ENCODE results near the gene NOTO. TPM values are rescaled to one million over a fixed set of nuclear protein-coding genes. Genes with fewer than 3 reads are reported as not detected.

NOTO gene
- total RNA-seq, 1 donor from 2014 or later, result not detected

DNA sequence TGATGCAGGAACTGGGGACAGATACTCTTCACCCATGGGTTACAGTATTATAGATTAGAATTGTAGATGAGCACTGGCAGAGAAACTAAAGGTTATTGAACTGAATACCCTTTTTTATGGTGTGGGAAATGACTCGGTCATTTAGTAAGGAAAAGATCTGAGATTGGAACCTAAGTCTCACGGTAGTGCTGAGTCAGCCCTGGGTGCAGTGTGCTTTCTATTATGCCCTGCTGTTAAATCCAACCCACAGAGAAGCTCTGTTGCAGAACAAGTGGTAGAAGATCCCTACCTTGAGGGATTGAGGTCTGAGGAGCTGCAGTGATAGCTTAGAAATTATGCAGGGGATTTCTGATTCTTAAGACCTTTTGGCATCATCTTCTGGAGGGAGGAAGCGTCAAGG is 44.5 kb downstream of the NOTO start:
- Mint-ChIP-seq H3K9me3 (no peaks in the 10 kb centered on the region), H3K4me3 (no peak overlapping the region), H3K27me3 (ENCODE audit: insufficient read depth) (no peaks in the 10 kb centered on the region), H3K27ac (no peak overlapping the region), H3K4me1 (ENCODE audit: low read depth) (peaks cover 24% of the 10 kb centered on the region), H3K36me3 (ENCODE audit: low read depth) (peaks cover 63% of the 10 kb centered on the region)
- no peak for DNase-seq (ENCODE audit: low spot score)
- intact Hi-C loops (cut with micrococcal nuclease), result no loop called here

DNA sequence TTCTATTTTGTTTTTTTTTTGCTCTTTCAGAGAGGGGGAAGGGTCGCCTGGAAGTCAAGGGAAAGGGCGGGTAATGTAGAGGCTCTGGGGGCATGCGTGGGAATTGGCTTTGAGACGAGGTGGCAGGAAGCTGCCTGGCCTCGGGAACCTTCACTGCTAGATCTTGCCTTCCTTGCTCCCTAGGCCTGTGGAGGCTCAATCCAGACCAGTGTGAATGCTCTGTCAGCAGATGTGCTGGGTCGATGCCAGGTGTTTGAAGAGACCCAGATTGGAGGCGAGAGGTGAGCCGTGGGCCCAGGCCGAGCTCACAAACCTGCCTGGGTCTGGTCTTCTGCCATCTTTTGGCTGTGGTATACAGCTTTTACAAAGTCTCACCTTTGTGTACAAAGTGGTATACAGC is 47.3 kb downstream of the NOTO start:
- no peaks in the 10 kb centered on the region for H3K9me3 Mint-ChIP-seq
- peaks cover 59% of the 10 kb centered on the region for H3K36me3 Mint-ChIP-seq (ENCODE audit: low read depth)
- intact Hi-C loops (cut with micrococcal nuclease), result no loop called here
- H3K4me3 Mint-ChIP-seq, result no peak overlapping the region
- H3K27me3 Mint-ChIP-seq (ENCODE audit: insufficient read depth), result no peaks in the 10 kb centered on the region
- H3K27ac Mint-ChIP-seq, result no peak overlapping the region
- DNase-seq (ENCODE audit: low spot score), result no peak
- peaks cover 17% of the 10 kb centered on the region for H3K4me1 Mint-ChIP-seq (ENCODE audit: low read depth)

DNA sequence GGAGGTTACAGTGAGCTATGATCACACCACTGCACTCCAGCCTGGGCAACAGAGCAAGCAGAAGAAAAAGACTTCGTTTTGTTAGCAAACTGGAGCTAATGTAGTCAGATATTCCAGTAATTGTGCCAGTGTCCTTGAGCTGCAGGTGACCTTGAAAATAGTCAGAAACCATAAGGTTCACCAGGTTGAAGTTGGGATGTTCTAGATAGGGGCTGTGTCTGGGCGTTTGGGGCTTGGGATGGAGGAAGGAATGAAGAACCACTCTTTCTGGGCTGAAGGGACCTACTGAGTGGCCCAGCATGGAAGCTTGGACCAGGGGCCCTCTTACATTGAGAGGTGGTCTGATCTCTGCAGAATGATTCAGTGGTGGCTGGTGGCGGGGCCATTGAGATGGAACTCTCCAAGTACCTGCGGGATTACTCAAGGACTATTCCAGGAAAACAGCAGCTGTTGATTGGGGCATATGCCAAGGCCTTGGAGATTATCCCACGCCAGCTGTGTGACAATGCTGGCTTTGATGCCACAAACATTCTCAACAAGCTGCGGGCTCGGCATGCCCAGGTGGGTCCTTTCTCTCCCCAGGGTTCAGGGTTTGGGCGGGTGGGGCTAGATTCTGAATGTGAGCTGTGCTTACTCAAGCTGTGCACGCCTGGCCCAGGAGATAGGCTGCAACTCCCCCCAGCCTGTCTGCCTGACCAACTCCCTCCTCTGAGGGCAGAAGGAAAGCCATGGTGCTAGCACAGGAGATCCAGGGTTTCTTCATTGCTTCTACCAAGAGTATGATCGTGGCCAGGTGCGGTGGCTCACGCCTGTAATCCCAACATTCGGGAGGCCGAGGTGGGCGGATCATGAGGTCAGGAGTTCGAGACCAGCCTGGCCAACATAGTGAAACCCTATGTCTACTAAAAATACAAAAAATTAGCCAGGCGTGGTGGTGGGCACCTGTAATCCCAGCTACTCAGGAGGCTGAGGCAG is 48.8 kb downstream of the NOTO start:
- Mint-ChIP-seq H3K9me3 (no peaks in the 10 kb centered on the region), H3K4me1 (ENCODE audit: low read depth) (peaks cover 9% of the 10 kb centered on the region), H3K4me3 (no peak overlapping the region), H3K27ac (no peak overlapping the region), H3K36me3 (ENCODE audit: low read depth) (peaks cover 49% of the 10 kb centered on the region), H3K27me3 (ENCODE audit: insufficient read depth) (no peaks in the 10 kb centered on the region)
- DNase-seq (ENCODE audit: low spot score), result no peak
- intact Hi-C loops (cut with micrococcal nuclease), result no loop called here

DNA sequence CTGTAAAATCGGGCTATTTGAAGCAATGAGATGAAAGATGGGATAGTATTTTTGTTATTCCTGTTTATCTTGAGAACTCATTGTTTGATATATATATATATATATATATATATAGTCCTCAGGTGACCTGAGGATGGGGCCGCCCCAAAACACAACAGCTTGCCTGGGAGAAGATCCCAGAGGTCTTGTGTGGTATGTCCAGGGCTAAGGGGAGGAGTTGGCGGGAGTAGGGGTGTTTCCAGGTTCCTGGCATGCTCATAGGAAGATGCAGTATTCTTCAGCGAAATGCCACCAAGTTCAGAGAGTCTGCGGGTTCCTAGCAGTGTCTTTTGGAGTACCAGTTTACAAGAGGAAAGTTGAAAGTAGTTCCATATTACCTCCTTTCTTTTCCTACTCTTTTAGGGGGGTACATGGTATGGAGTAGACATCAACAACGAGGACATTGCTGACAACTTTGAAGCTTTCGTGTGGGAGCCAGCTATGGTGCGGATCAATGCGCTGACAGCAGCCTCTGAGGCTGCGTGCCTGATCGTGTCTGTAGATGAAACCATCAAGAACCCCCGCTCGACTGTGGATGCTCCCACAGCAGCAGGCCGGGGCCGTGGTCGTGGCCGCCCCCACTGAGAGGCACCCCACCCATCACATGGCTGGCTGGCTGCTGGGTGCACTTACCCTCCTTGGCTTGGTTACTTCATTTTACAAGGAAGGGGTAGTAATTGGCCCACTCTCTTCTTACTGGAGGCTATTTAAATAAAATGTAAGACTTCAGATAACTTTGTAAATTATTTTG is 50.1 kb downstream of the NOTO start:
- DNase-seq (ENCODE audit: low spot score), result no peak
- Mint-ChIP-seq H3K27me3 (ENCODE audit: insufficient read depth) (no peaks in the 10 kb centered on the region), H3K9me3 (no peaks in the 10 kb centered on the region), H3K4me1 (ENCODE audit: low read depth) (no peaks in the 10 kb centered on the region), H3K27ac (no peak overlapping the region), H3K36me3 (ENCODE audit: low read depth) (peaks cover 36% of the 10 kb centered on the region), H3K4me3 (no peak overlapping the region)
- intact Hi-C loops (cut with micrococcal nuclease), result no loop called here

DNA sequence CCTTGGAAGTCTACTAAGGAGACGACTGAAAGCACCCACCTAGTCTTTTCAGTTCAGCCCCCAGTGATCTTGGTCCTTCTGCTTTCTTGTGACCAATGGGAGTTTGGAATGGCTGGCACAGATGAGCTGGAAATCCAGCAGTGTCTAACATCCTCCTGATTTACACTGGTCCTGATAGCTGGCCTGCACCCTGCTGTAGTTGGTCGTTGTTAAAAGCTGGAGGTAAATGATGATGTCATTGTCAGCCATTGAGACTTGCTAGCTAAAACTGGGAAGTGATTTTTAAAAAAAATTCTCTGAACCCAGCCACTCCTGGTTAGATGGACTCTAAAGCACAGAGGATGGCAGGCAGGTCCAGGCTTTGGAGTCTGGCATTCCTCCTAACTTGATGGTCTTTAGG is 51.0 kb downstream of the NOTO start:
- intact Hi-C loops (cut with micrococcal nuclease), result no loop called here
- Mint-ChIP-seq H3K9me3 (no peaks in the 10 kb centered on the region), H3K36me3 (ENCODE audit: low read depth) (peaks cover 34% of the 10 kb centered on the region), H3K4me1 (ENCODE audit: low read depth) (no peaks in the 10 kb centered on the region), H3K27me3 (ENCODE audit: insufficient read depth) (no peaks in the 10 kb centered on the region), H3K4me3 (no peak overlapping the region), H3K27ac (no peak overlapping the region)
- no peak for DNase-seq (ENCODE audit: low spot score)

DNA sequence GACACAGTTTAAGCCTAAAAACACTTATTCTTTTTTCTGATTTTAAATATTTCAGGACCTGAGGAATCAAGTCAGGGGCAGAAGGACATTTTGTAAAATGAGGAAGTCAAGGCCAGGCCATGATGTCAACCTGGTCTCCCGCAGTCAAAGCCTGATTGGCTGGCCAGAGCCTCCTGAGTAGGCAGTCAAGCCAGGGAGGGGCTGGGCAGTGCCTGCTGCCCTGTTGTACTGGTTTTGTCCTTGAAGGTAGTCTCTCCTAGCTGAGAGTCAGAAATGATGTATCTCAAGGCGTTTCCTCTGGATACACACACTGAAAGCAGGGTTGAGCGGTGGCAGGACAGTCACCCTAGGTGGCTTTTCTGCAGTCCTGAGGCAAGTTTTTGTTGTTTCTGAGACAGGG is 51.5 kb downstream of the NOTO start:
- no peak overlapping the region for H3K4me3 Mint-ChIP-seq
- no peak for DNase-seq (ENCODE audit: low spot score)
- H3K27me3 Mint-ChIP-seq (ENCODE audit: insufficient read depth), result no peaks in the 10 kb centered on the region
- H3K9me3 Mint-ChIP-seq, result no peaks in the 10 kb centered on the region
- peaks cover 29% of the 10 kb centered on the region for H3K36me3 Mint-ChIP-seq (ENCODE audit: low read depth)
- H3K27ac Mint-ChIP-seq, result no peak overlapping the region
- intact Hi-C loops (cut with micrococcal nuclease), result no loop called here
- no peaks in the 10 kb centered on the region for H3K4me1 Mint-ChIP-seq (ENCODE audit: low read depth)

DNA sequence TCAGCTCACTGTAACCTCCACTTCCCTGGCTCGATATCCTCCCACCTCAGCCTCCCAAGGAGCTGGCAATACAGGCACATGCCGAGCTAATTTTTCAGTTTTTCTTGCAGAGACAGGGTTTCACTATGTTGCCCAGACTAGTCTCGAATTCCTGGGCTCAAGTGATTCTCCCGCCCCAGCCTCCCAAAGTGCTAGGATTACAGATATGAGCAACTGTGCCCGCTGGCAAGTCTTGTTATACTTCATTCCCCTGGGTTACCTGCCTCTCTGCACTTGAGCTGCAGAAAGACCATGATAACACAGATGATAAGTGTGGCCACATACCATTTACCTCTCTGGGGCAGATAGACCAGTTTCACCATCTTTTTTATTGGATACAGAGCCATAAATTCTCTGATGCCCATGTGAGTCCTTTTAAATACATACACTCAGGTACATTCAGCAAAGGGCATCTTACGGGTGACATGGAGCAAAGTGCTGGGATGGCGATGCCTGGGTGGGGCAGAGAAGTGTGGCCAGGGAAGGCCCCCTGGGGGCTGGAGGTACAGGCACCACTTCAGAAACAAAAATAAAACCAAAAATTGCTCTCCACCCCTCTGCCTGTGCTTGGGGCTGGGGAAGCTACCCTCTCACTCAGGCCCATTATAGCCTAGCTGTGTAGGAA is 52.1 kb downstream of the NOTO start:
- peaks cover 24% of the 10 kb centered on the region for H3K36me3 Mint-ChIP-seq (ENCODE audit: low read depth)
- no peaks in the 10 kb centered on the region for H3K9me3 Mint-ChIP-seq
- no peak for DNase-seq (ENCODE audit: low spot score)
- intact Hi-C loops (cut with micrococcal nuclease), result no loop called here
- H3K4me1 Mint-ChIP-seq (ENCODE audit: low read depth), result no peaks in the 10 kb centered on the region
- H3K27me3 Mint-ChIP-seq (ENCODE audit: insufficient read depth), result no peaks in the 10 kb centered on the region
- no peak overlapping the region for H3K4me3 Mint-ChIP-seq
- H3K27ac Mint-ChIP-seq, result no peak overlapping the region

DNA sequence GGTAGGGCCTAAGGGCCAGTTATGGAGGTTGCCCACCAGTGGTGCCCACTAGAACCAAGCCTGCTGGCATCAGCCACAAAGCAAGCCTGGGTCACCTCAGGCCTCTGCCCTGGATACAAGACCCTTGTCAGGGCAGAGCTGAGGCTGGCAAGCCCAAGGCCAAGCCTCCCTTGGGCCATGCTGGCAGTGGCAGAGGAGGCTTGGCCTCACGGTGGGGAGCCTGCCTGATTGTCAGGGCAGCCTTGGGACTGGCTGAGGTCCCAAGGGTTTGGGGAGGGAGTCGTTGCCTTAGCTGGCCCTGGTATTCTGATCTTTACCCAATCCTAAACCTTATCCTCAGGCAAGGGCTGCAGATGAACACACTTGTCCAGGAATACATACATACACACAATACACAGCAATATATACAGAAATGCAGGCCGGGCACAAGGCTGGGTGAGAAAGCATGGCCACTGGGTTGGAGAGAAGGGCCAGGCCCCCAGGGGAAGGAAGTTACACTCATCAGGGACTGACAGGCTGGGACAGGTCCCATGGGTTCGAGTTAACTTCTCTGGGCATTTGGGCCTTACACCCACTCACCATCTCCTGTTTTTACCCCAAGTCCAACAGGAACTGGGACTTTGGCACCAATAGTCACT is 52.8 kb downstream of the NOTO start:
- H3K36me3 Mint-ChIP-seq (ENCODE audit: low read depth), result peaks cover 18% of the 10 kb centered on the region
- H3K27ac Mint-ChIP-seq, result no peak overlapping the region
- H3K27me3 Mint-ChIP-seq (ENCODE audit: insufficient read depth), result no peaks in the 10 kb centered on the region
- H3K4me3 Mint-ChIP-seq, result no peak overlapping the region
- no peak for DNase-seq (ENCODE audit: low spot score)
- intact Hi-C loops (cut with micrococcal nuclease), result no loop called here
- no peaks in the 10 kb centered on the region for H3K9me3 Mint-ChIP-seq
- no peaks in the 10 kb centered on the region for H3K4me1 Mint-ChIP-seq (ENCODE audit: low read depth)

DNA sequence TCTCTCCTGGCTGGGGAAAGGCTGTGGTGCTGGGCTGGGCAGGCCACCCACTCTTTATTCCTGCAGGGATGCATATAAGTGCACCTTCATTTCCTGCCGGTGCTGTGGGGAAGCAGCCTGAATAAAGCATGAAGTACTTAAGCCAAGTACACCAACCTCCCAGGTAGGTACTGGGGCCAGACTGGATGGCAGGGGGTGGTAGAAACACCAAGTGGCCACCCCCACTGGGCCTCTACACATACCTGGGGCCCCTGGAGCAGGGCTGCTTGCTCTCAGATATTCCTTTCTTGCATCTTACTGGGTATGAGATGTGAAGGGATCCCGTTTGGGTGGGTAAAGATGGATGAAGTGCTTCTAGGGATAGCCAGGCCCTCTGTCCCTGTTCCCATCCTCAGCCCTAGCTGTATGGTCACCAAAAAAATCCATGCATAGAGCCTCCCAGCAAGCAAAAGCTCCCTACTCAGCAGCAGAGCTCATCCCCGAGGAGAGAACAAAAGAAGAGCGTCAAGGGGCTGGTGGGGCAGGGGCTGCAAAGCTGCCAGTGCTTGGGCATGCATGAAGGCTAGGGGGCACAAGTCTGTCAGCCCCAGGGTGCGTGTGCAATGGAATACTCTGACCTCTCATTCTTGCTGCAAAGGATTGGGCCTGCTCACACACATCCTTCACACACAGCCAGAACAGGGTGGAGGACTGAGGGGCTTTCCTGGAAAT is 53.7 kb downstream of the NOTO start:
- no peaks in the 10 kb centered on the region for H3K27me3 Mint-ChIP-seq (ENCODE audit: insufficient read depth)
- peaks cover 9% of the 10 kb centered on the region for H3K36me3 Mint-ChIP-seq (ENCODE audit: low read depth)
- intact Hi-C loops (cut with micrococcal nuclease), result no loop called here
- H3K27ac Mint-ChIP-seq, result no peak overlapping the region
- no peak for DNase-seq (ENCODE audit: low spot score)
- H3K9me3 Mint-ChIP-seq, result no peaks in the 10 kb centered on the region
- H3K4me1 Mint-ChIP-seq (ENCODE audit: low read depth), result no peaks in the 10 kb centered on the region
- no peak overlapping the region for H3K4me3 Mint-ChIP-seq

DNA sequence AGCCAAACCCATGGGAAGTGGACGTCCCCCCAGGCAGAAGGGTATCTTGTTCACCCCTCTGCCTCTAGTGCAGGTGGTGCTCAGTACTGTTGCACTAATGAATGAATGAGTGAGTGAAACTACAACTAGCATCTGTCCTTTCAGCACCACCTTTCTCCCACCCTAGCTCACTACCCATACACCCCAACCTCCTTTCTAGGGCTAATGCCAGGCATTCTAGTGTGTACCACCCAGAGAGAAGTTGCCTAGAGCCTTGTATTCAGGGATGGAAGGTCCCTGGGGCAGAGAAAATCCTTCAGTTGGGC is 54.2 kb downstream of the NOTO start:
- no peak for DNase-seq (ENCODE audit: low spot score)
- intact Hi-C loops (cut with micrococcal nuclease), result no loop called here
- H3K36me3 Mint-ChIP-seq (ENCODE audit: low read depth), result peaks cover 10% of the 10 kb centered on the region
- H3K4me1 Mint-ChIP-seq (ENCODE audit: low read depth), result no peaks in the 10 kb centered on the region
- no peak overlapping the region for H3K4me3 Mint-ChIP-seq
- H3K27ac Mint-ChIP-seq, result no peak overlapping the region
- no peaks in the 10 kb centered on the region for H3K9me3 Mint-ChIP-seq
- no peaks in the 10 kb centered on the region for H3K27me3 Mint-ChIP-seq (ENCODE audit: insufficient read depth)

DNA sequence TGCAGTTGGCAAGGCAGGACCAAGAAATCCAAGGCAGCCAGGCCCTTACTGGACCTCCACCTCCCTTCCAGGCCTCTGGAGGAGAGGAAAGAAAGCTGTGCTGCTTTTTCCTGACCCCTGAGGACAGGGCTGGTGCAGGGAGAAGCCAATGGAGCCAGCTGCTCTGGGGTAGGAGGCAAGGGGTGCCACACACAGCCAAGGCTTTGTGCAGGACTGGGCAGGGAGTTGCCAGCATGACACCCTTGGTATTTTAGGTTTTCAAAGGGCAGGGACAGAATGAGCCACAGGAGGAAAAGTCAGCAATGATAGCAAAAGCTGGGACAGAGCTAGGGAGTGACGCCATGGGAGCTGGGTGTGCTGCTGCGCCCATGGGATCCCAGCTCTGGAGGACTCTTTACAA is 54.6 kb downstream of the NOTO start:
- intact Hi-C loops (cut with micrococcal nuclease), result no loop called here
- H3K4me3 Mint-ChIP-seq, result no peak overlapping the region
- H3K36me3 Mint-ChIP-seq (ENCODE audit: low read depth), result peaks cover 11% of the 10 kb centered on the region
- DNase-seq (ENCODE audit: low spot score), result no peak
- H3K27ac Mint-ChIP-seq, result no peak overlapping the region
- H3K4me1 Mint-ChIP-seq (ENCODE audit: low read depth), result no peaks in the 10 kb centered on the region
- no peaks in the 10 kb centered on the region for H3K27me3 Mint-ChIP-seq (ENCODE audit: insufficient read depth)
- no peaks in the 10 kb centered on the region for H3K9me3 Mint-ChIP-seq

DNA sequence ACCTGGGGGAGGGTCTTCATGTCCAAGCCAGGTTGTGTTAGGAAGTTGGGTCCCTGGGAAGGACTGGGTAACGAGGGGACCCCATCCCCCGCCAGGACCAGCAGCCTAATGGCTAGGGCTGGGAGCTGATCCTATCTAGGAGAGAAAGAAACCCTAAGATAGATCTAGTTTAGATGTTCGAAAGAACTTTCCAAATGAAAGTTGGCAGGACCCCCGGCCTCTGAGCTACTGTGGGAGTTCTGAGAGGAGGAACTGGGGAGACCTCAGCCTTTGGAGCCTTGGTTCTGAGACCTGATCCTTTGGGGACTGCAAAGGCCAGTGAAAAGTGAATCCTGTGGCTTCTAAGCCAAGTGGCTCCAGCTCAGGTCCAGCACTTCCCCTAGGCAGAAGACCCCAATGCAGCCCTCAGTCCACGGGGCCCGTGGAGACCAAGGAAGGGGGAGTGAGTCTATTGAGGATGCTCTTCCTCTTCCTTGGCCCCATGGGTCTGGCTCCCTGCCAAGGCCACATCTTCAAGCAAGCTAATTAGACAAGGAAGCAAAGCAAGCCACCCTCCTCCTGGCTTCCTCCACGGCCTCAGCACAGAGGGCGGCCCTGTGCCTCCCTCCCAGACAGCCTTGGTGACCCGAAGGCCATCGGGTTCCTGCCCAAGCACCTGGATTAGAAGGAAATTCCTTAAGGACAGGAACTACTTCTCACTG is 55.2 kb downstream of the NOTO start:
- Mint-ChIP-seq H3K36me3 (ENCODE audit: low read depth) (peaks cover 11% of the 10 kb centered on the region), H3K9me3 (no peaks in the 10 kb centered on the region), H3K27ac (no peak overlapping the region), H3K27me3 (ENCODE audit: insufficient read depth) (no peaks in the 10 kb centered on the region), H3K4me3 (no peak overlapping the region), H3K4me1 (ENCODE audit: low read depth) (no peaks in the 10 kb centered on the region)
- intact Hi-C loops (cut with micrococcal nuclease), result no loop called here
- DNase-seq (ENCODE audit: low spot score), result no peak

Data from activated T-helper 1 cell treated with anti-CD3 and anti-CD28 coated beads, Interleukin-12 subunit alpha, Interleukin-12 subunit beta, Interleukin-2, Interleukin-4 antibody, amounts not matched to agents 30 ng/mL and 10 ng/mL and 1 ng/mL, durations not matched to agents 14 hours and 24 hours and 36 hours (primary cell).